GM21825 (cell line): ENCODE results near the gene USP40.

ENCODE experiments used
- ATAC-seq: cut with Tn5 transposase; IDR thresholded peaks from one replicate; pipeline ENCODE4 v1.9.1; 2021; ENCODE audit warnings: mild to moderate bottlenecking, moderate library complexity; ENCODE audit not compliant: unreplicated experiment

The USP40 gene

GRCh38 chr2:233563663-233564430 lies 2.7 kb downstream of the USP40 start:
- ATAC-seq: no peak

- ATAC-seq: no peak
These were observed 9.5 kb downstream of the USP40 start for GRCh38 chr2:233556881-233557736.

GRCh38 chr2:233553366-233553765 lies 13.2 kb downstream of the USP40 start:
- ATAC-seq: no peak

- no peak for ATAC-seq
These were observed 15.1 kb downstream of the USP40 start for GRCh38 chr2:233551491-233551890.

GRCh38 chr2:233546774-233547173 lies 19.8 kb downstream of the USP40 start:
- ATAC-seq: no peak

DNA sequence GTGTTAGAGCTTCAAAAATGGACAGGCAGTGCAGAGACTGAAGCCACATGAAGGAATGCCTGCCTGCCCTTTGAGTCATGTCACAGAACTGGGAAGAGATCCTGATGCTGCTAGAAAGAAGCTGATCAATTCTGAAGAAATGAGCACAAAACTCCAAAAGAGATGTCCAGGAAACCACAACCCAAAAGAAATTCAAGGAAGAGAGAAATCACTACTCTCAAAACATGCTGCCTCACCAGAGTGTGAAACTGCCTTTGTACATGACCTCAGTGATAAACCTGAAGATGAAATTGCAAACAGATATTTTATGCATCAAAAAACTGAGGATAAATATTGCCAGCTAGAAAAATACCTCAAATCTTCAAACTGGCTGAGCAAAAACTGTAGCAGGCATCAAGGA lies 20.5 kb downstream of the USP40 start:
- no peak for ATAC-seq

GRCh38 chr2:233544200-233544610 lies 22.4 kb downstream of the USP40 start:
- no peak for ATAC-seq

GRCh38 chr2:233542507-233542906 lies 24.1 kb downstream of the USP40 start:
- ATAC-seq: no peak

GRCh38 chr2:233538741-233539140 lies 27.8 kb downstream of the USP40 start:
- no peak for ATAC-seq

DNA sequence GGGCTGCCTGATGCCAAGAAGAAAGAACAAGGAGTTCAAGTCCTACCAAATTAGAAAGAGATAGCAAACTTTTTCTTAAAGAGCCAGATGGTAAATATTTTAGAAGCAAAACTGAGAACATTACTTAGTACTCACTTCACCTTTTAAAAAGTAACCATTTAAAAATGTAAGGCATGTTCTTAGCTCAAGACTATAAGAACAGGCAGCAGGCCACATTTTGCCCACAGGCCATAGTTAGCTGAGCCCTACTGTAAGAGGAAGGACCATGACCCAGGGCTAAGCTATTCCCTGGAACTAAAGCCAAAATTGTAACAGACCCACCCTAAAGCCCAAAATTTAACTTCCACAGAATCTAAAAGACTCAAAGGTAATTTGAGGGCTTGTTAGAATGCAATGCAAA lies 31.3 kb downstream of the USP40 start:
- no peak for ATAC-seq

GRCh38 chr2:233532971-233533370 lies 33.6 kb downstream of the USP40 start:
- ATAC-seq: no peak

- no peak for ATAC-seq
These were observed 34.6 kb downstream of the USP40 start for GRCh38 chr2:233531955-233532354.

- ATAC-seq: no peak
These were observed 36.2 kb downstream of the USP40 start for GRCh38 chr2:233530381-233530780.

GRCh38 chr2:233528182-233528581 lies 38.4 kb downstream of the USP40 start:
- no peak for ATAC-seq

- ATAC-seq: no peak
These were observed 40.8 kb downstream of the USP40 start for GRCh38 chr2:233525791-233526190.

DNA sequence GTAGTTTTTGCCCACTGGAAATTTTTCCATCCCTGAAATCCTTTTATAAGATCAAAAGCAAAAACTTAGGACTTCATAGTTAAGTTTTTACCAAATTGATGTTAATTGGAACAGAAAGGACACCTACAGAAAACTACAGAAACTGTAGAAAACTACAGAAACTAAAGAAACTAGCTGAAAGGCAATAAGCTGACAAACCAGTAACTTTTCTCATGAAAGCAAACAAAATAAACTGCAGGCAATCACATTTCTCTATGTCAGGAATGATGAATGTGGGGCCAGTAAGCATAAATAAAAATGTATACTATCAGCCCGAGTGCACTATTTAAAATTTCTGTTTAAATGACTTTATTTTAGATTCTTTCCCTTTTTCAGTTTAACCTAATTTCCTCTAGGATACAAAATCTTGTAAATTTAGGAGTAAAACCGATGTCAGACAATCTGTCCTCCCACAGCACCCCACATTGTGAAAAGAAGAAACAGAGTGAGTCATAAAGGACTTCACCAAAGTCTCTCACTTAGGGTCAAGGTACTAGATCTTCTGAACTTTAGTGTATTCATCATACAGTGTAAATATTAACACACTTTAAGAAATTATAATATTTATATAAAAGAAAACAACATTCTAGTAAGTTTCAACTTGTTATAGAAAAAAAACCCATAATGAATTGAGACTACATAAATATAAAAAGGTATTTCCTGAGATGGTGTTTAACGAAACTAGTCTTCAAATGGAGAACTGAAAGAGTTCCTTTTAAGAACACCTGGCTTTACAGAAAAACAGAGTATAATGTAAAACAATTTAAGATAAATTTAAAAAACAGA lies 46.6 kb downstream of the USP40 start:
- peak; percentile 93 for ATAC-seq

DNA sequence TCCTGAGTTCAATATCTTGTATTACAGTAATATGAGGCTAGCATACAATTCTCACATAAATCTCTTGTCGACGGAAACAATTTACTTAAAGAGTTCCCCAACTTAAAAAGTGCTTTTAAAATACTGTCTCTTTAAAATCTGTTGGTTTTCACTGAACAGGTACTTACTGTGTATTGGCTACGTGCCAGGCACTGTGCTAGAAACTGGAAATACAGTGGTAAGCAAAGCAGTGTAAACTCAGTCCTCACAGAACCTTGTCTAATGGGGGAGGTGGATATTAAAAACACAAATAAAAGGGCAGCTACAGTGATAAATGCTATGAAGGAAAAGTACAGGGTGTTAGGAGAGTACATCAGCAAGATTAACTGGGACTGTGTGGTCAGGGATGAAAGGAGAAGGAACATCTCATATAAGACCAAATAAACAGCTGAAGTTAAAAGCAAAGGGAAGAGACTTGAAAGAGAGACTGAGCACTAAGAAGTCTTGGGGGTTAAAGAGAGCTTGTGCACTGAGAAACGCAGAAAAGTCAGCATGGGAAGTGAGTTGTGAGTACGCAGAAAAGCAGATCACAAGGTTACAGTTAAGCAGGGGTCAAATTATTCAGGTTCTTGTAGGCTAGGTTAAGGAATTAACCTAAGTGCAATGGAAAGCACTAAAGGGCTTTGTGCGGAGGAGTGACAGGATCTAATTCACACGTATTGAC lies 52.5 kb downstream of the USP40 start:
- ATAC-seq: no peak

DNA sequence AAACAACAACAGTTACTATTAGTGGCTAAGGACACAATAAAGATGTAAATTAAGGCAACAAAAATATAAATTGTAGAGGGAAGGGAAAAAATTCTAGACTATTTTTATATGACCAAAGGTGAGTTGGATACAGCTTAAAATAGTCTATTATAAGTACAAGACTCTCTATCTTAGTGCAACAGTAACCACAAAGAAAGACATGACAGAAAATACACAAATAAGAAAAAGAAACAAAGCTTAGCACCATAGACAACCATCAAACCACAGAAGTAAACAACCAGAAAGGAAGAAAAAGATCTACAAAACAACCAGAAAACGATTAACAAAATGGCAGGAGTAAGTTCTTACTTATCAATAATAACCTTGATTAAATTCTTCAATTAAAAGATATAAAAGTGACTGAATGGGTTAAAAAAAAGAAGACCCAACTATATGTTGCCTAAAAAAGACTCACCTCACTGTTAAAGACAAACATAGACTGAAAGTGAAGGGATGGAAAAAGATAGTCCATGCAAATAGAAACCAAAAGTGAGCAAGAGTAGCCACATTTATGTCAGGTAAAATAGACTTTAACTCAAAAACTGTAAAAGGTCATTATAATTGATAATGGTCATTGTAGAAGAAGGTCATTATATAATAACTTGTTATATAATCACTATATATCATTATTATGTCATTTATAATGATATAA lies 62.5 kb downstream of the USP40 start:
- no peak for ATAC-seq

DNA sequence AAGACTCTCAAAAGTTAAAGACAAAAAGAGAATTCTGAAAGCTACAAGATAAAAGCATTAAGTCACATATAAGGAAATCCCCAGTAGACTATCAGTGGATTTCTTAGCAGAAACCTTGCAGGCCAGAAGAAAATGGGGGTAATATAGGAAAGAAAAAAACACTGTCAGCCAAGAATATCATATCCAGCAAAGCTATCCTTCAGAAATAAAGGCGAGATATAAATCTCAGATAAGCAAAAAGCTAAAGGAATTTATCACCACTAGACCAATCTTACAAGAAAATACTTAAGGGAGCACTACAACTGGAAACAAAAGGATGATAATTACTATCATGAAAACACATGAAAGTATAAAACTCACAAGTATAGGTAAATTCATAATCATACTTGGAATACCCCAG lies 63.1 kb downstream of the USP40 start:
- no peak for ATAC-seq
